ENCODE measurements around the gene CFH.

- TF ChIP-seq POLR2A (IDR thresholded peaks at IDR 0.05) (no peak), CTCF (IDR thresholded peaks at IDR 0.05) (no peak)
Observed at GRCh38 chr1:196619721-196620120, 32.1 kb upstream of the CFH start.

Data from stomach (tissue), 4 donors.